Mesendoderm (in vitro differentiated cells): ENCODE results near the gene ARHGEF37.

Experiments
- DNase-seq: peaks from one replicate; pipeline ENCODE4 v3.0.0; 2013
- H2AK5ac ChIP-seq: 2 replicates; pipeline ENCODE4 v1.6.1; 2013; ENCODE audit warnings: low read length, inconsistent platforms
- H2BK120ac ChIP-seq: 2 replicates; pipeline ENCODE4 v1.6.1; 2013; ENCODE audit warnings: low read depth, mild to moderate bottlenecking, low read length, moderate library complexity, mixed read lengths
- H2BK15ac ChIP-seq: replicated peaks from 2 replicates; pipeline ENCODE4 v1.6.1; 2013; ENCODE audit warnings: low read depth, mild to moderate bottlenecking, moderate library complexity
- H2BK5ac ChIP-seq: 2 replicates; pipeline ENCODE4 v1.6.1; 2013; ENCODE audit warnings: low read length, inconsistent platforms
- H3K18ac ChIP-seq: 2 replicates; pipeline ENCODE4 v1.6.1; 2013; ENCODE audit warnings: mild to moderate bottlenecking, low read length, mixed read lengths
- H3K23ac ChIP-seq: one replicate; pipeline ENCODE4 v1.6.1; 2013; ENCODE audit warnings: low read length
- H3K27ac ChIP-seq: 2 replicates; pipeline ENCODE4 v1.5.1; 2013; ENCODE audit warnings: low read depth, mild to moderate bottlenecking, inconsistent platforms, low read length, moderate library complexity
- H3K27me3 ChIP-seq: 2 replicates; pipeline ENCODE4 v1.6.1; 2013; ENCODE audit warnings: low read length, control low read depth, mild to moderate bottlenecking, inconsistent platforms; ENCODE audit not compliant: insufficient read depth, poor library complexity
- H3K36me3 ChIP-seq: 2 replicates; pipeline ENCODE4 v1.6.1; 2013; ENCODE audit warnings: low read length, inconsistent platforms; ENCODE audit not compliant: control insufficient read depth, insufficient read depth
- H3K4ac ChIP-seq: one replicate; pipeline ENCODE4 v1.6.1; 2013; ENCODE audit warnings: low read depth, mild to moderate bottlenecking, low read length, moderate library complexity
- H3K4me1 ChIP-seq: 2 replicates; pipeline ENCODE4 v1.6.1; 2013; ENCODE audit warnings: low read depth, low read length, inconsistent platforms; ENCODE audit not compliant: control insufficient read depth
- H3K4me2 ChIP-seq: 2 replicates; pipeline ENCODE4 v1.6.1; 2013; ENCODE audit warnings: low read length
- H3K4me3 ChIP-seq: 2 replicates; pipeline ENCODE4 v1.5.1; 2013; ENCODE audit warnings: mild to moderate bottlenecking, low read length
- H3K56ac ChIP-seq: one replicate; pipeline ENCODE4 v1.6.1; 2013; ENCODE audit warnings: low read length
- H3K79me1 ChIP-seq: 2 replicates; pipeline ENCODE4 v1.6.1; 2013; ENCODE audit warnings: low read length, inconsistent platforms
- H3K79me2 ChIP-seq: 2 replicates; pipeline ENCODE4 v1.6.1; 2013; ENCODE audit warnings: mild to moderate bottlenecking, low read length; ENCODE audit not compliant: control insufficient read depth, insufficient read depth
- H3K9ac ChIP-seq: 2 replicates; pipeline ENCODE4 v1.6.1; 2013; ENCODE audit warnings: low read length, inconsistent platforms
- H4K5ac ChIP-seq: one replicate; pipeline ENCODE4 v1.6.1; 2013; ENCODE audit warnings: low read length
- H4K8ac ChIP-seq: one replicate; pipeline ENCODE4 v1.6.1; 2013; ENCODE audit warnings: low read depth, mild to moderate bottlenecking, control low read depth, low read length, moderate library complexity
- WGBS: extraction: QIAGEN DNeasy Blood & Tissue Kit; methylation state at CpG from one replicate; pipeline ENCODE4 v1.1.7; 2013; ENCODE audit warnings: low lambda C conversion rate, missing lambda C conversion rate; ENCODE audit not compliant: insufficient coverage; ENCODE audit errors: extremely low coverage; 5-methylcytosine and 5-hydroxymethylcytosine counted together

The ARHGEF37 gene

DNA sequence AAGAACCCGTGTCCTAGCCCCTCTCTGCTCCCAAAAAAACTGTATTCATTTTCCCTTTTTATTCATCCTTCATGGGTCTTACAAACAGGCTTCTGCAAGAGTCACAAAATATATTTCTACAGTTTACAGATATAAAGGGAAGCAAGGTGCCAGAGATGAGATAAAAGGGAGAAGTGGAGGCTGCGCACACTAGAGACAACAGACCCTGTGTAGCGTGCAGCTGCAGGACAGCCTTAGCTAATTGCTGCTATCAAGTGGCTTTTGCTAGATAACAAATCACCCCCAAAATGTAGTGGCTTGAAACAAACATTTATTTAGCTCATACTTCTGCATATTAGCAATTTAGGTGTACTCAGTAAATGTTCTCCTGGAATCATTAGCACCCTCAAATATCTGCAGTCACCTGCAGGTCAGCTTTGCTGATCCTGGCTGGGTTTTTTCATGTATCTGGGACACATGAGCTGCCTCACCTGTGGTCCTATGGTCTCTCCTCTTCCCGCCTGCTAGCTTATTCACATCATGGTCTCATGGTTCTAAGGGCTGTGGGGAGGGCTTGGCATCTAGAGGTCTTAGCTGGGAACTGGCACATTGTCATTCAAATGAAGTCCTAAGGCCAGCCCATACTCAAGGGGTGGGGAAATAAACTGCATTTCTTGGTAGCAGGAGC, 29.4 kb downstream of the ARHGEF37 start:
- no CpG with 5 or more reads among the region's 4 CpGs for WGBS
- Histone ChIP-seq H2BK120ac (no peak overlapping the region), H3K4me1 (no peaks in the 10 kb centered on the region), H3K27me3 (no peaks in the 10 kb centered on the region), H3K18ac (no peak overlapping the region), H4K8ac (no peak overlapping the region), H2BK5ac (no peak overlapping the region), H3K79me1 (no peaks in the 10 kb centered on the region), H3K4me3 (no peak overlapping the region), H3K56ac (no peak overlapping the region), H3K4ac (no peak overlapping the region), H3K9ac (no peak overlapping the region), H3K36me3 (no peaks in the 10 kb centered on the region), H3K79me2 (no peaks in the 10 kb centered on the region), H2BK15ac (no peak overlapping the region), H3K27ac (no peak overlapping the region), H2AK5ac (no peak overlapping the region), H4K5ac (no peak overlapping the region), H3K23ac (no peak overlapping the region), H3K4me2 (no peak overlapping the region)
- DNase-seq: no peak

DNA sequence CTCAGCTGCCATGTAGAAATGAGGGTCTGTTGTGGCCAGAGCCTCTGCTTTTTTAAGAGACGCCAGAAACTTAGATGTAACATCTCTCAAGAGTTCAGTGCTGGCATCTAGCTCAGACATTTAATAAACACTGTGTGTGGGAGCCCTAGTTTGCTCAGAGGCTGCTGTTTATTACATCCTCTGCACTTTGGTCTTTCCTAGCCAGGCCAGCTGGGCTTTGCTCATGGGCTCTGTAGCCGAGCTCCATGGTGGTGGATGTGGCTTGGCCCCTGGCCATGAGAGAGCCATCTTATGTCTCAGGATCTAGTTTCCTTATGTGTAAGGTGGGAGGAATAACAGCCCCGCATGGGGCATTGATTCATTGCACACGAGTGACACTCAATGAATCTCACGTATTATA, 30.0 kb downstream of the ARHGEF37 start:
- no peak for DNase-seq
- H4K8ac ChIP-seq: no peak overlapping the region
- no CpG with 5 or more reads among the region's 5 CpGs for WGBS

DNA sequence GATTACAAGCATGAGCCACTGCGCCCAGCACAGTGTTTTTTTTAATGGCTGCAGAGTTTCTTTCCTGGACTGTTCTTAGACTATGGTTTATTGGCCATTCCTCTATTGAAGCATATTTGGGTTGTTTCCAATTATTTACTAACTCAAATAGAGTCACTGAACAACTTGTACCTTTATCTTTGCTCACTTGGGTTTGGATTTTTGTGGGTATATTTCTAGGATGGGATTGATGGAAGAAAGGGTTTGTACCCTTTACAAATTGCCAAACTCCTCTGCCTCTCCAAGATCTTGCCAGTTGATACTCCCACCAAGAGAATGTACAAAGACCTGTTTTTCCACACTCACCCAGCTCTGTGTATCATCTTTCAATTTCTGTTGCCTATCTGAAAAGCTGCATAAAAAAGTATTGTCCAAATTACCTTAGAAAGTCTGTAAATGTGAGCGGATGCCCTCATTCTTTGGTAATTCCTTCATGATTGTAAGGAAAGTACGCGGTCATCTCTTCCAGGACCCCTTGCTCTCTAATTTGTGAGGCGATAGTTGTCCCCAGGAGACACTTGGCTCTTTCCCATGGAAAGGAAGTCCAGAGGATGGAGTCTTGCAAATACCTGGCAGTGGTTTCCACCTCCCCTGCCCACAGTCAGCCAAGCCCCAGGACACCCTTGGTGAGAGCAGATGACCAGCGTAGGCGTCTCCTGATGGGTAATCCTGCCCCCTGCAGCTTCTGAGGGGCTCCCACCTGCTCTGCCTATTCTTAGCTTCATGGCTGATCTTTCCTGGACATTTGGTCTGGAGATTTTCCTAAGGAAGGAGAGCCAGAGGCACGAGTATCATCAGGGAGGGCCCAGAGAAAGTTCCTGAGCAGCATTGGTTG, 33.0 kb downstream of the ARHGEF37 start:
- H3K27me3 ChIP-seq: no peaks in the 10 kb centered on the region
- H3K18ac ChIP-seq: no peak overlapping the region
- no peak overlapping the region for H2BK5ac ChIP-seq
- H3K4me1 ChIP-seq: no peaks in the 10 kb centered on the region
- no peak for DNase-seq
- H3K4ac ChIP-seq: no peak overlapping the region
- H2BK15ac ChIP-seq: no peak overlapping the region
- no peak overlapping the region for H3K4me3 ChIP-seq
- H3K4me2 ChIP-seq: no peak overlapping the region
- no peaks in the 10 kb centered on the region for H3K79me2 ChIP-seq
- no CpG with 5 or more reads among the region's 8 CpGs for WGBS
- H2AK5ac ChIP-seq: no peak overlapping the region
- no peaks in the 10 kb centered on the region for H3K36me3 ChIP-seq
- H3K27ac ChIP-seq: no peak overlapping the region
- no peak overlapping the region for H3K9ac ChIP-seq
- H3K56ac ChIP-seq: no peak overlapping the region
- H3K79me1 ChIP-seq: no peaks in the 10 kb centered on the region
- H4K5ac ChIP-seq: no peak overlapping the region
- H2BK120ac ChIP-seq: no peak overlapping the region
- H4K8ac ChIP-seq: no peak overlapping the region
- H3K23ac ChIP-seq: no peak overlapping the region

More for the DNA sequence above, 30.0 kb downstream of the ARHGEF37 start:
- Histone ChIP-seq H3K9ac (no peak overlapping the region), H3K23ac (no peak overlapping the region), H4K5ac (no peak overlapping the region), H3K4me2 (no peak overlapping the region), H3K56ac (no peak overlapping the region), H2AK5ac (no peak overlapping the region), H3K27ac (no peak overlapping the region), H3K27me3 (no peaks in the 10 kb centered on the region), H3K36me3 (no peaks in the 10 kb centered on the region), H2BK5ac (no peak overlapping the region), H3K79me1 (no peaks in the 10 kb centered on the region), H2BK120ac (no peak overlapping the region), H3K79me2 (no peaks in the 10 kb centered on the region), H3K4ac (no peak overlapping the region), H2BK15ac (no peak overlapping the region), H3K18ac (no peak overlapping the region), H3K4me1 (no peaks in the 10 kb centered on the region), H3K4me3 (no peak overlapping the region)

DNA sequence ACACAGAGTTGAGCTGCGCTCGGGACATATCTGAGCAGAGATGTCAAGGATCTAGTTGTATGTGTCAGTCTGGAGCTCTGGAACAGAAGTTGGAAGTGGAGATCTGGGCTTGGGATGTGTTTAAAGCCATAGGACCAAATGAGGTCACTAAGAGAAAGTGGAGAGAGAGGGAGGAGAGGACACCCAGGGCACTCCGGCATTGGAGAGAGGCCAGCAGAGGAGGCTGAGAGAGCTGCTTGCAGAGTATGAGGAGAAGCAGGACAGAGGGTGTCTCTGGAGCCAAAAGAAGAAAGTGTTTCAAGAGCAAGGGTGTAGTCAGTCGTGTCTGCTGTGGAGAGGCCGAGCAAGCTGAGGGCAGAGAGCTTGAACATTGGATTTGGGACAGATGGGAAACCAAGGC, 34.7 kb downstream of the ARHGEF37 start:
- H4K8ac ChIP-seq: no peak overlapping the region
- H3K79me1 ChIP-seq: no peaks in the 10 kb centered on the region
- no peak overlapping the region for H2BK120ac ChIP-seq
- H3K36me3 ChIP-seq: no peaks in the 10 kb centered on the region
- H3K79me2 ChIP-seq: no peaks in the 10 kb centered on the region
- H3K4me2 ChIP-seq: no peak overlapping the region
- DNase-seq: no peak
- H3K9ac ChIP-seq: no peak overlapping the region
- H2BK5ac ChIP-seq: no peak overlapping the region
- no CpG with 5 or more reads among the region's 5 CpGs for WGBS
- no peak overlapping the region for H3K18ac ChIP-seq
- no peak overlapping the region for H3K27ac ChIP-seq
- no peaks in the 10 kb centered on the region for H3K27me3 ChIP-seq
- no peak overlapping the region for H3K4me3 ChIP-seq
- H2AK5ac ChIP-seq: no peak overlapping the region
- no peak overlapping the region for H3K23ac ChIP-seq
- H2BK15ac ChIP-seq: no peak overlapping the region
- no peak overlapping the region for H4K5ac ChIP-seq
- no peak overlapping the region for H3K4ac ChIP-seq
- H3K56ac ChIP-seq: no peak overlapping the region
- no peaks in the 10 kb centered on the region for H3K4me1 ChIP-seq

DNA sequence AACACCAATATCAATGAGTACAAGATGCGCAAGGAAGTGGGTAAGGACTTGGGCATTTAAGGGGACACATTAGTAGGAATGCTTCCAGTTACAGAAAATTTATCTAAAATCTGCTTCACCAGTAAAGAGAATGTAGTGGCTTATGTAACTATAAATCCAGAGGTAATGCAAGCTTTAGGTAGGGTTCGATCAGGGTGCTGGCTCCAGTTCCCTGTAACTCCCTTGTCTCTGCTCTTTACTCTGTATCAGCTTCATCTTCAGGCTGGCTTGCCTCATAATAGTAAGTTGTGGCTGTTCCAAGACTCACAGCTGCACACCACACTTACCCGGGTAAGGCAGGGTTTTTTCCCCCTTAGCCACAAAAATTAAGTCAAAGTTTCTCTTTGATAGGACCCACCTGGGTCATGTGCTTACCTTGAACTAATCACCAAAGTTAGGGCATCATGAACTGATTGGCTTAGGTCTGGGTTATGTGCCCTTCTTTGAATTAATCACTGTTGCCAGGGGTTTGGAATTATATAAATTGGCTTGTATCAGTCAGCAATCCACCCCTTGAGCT, 35.5 kb downstream of the ARHGEF37 start:
- Histone ChIP-seq H3K27ac (no peak overlapping the region), H3K4me2 (no peak overlapping the region), H3K9ac (no peak overlapping the region), H3K4ac (no peak overlapping the region), H3K23ac (no peak overlapping the region), H3K79me2 (no peaks in the 10 kb centered on the region), H2BK5ac (no peak overlapping the region), H3K4me3 (no peak overlapping the region), H2AK5ac (no peak overlapping the region), H3K79me1 (no peaks in the 10 kb centered on the region), H4K5ac (no peak overlapping the region), H2BK15ac (no peak overlapping the region), H3K27me3 (no peaks in the 10 kb centered on the region), H3K4me1 (no peaks in the 10 kb centered on the region), H3K56ac (no peak overlapping the region), H3K18ac (no peak overlapping the region), H4K8ac (no peak overlapping the region), H2BK120ac (no peak overlapping the region), H3K36me3 (no peaks in the 10 kb centered on the region)
- WGBS: no CpG with 5 or more reads among the region's 3 CpGs
- no peak for DNase-seq
